Uterus (tissue), 4 donors: Measurements from ENCODE around the gene SYT9. TPM values are rescaled to one million over a fixed set of nuclear protein-coding genes. Genes with fewer than 3 reads are reported as not detected.

Experiments
- DNase-seq, 2 donors: peaks; one replicate each; pipeline ENCODE4 v3.0.0-alpha.2; 2019 to 2020
- H3K27ac ChIP-seq, 2 donors: fragments of 200-600 bp; sonication (generic); 1 replicate in 1 of 2; 2 replicates in 1 of 2; pipeline ENCODE4 v1.5.1; 2016 to 2018
- H3K27me3 ChIP-seq, 2 donors: fragments of 200-600 bp; sonication (generic); one replicate each; pipeline ENCODE4 v1.5.1; 2018 to 2019; ENCODE audit warnings: control low read depth in 1 of 2
- H3K36me3 ChIP-seq, 2 donors: fragments of 200-600 bp; sonication (generic); one replicate each; pipeline ENCODE4 v1.5.1; 2019; ENCODE audit warnings: control low read depth in 1 of 2
- H3K4me1 ChIP-seq, 2 donors: fragments of 200-600 bp; sonication (generic); one replicate each; pipeline ENCODE4 v1.5.1; 2018 to 2019; ENCODE audit warnings: control low read depth in 1 of 2
- H3K4me3 ChIP-seq, 2 donors: fragments of 200-600 bp; sonication (generic); 1 replicate in 1 of 2; 2 replicates in 1 of 2; pipeline ENCODE4 v1.5.1; 2018 to 2019; ENCODE audit warnings: mild to moderate bottlenecking in 1 of 2
- H3K9me3 ChIP-seq, 2 donors: fragments of 200-600 bp; sonication (generic); one replicate each; pipeline ENCODE4 v1.5.1; 2019; ENCODE audit warnings: control low read depth in 1 of 2
- POLR2A ChIP-seq, 2 donors: fragments of 450-650 bp; IDR thresholded peaks; one replicate each; pipeline ENCODE4 v1.6.1; 2016; ENCODE audit warnings: antibody characterized with exemption in 2 of 2, mild to moderate bottlenecking in 1 of 2, moderate library complexity in 1 of 2
- intact Hi-C: fragments of 100-400 bp; cut with DNase I; formaldehyde crosslinking; loops from one replicate; pipeline ENCODE4 v1.15.1; 2023; ENCODE audit warnings: low total_unique reads
- total RNA-seq, 4 donors: library from RNA; depleted of rRNA in 3 of 4; stranded (reverse); fragments of >200 nt in 3 of 4; gene quantifications; one replicate each; pipeline versions ENCODE4 v1.1.0 to v1.2.4, GENCODE V29; 2014 to 2023
- TF ChIP-seq, protein P1 (sequence below), 4 experiments: fragments of 200-600 bp in 2 of 4; fragments of 450-650 bp in 2 of 4; sonication (generic) in 2 of 4; IDR thresholded peaks; one replicate each; pipeline ENCODE4 v1.5.1; 2016 to 2019; ENCODE audit warnings: antibody characterized with exemption in 4 of 4, mild to moderate bottlenecking in 2 of 4, moderate library complexity in 1 of 4
- donor health status: DM: yes; HTN: yes; CAD: no.

The SYT9 gene
- total RNA-seq, 4 donors from 2014 or later = 0.29 to 5.8 (median 3.0) TPM; not detected in 1

DNA sequence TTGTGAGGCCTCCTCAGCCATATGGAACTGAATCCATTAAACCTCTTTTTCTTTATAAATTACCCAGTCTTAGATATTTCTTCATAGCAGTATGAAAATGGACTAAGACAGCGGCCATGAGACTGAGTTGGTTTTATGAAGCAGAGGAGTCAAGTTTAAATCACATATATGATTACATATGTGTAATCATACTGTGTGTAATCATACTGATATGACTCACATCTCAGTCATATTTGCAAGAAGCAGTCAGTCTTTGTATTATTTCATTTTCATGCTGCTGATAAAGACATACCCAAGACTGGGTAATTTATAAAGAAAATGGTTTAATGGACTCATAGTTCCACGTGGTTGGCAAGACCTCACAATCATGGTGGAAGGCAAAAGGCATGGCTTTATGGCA is 89.8 kb downstream of the SYT9 start:
- Histone ChIP-seq H3K9me3 (no peaks in the 10 kb centered on the region), H3K4me1 (no peaks in the 10 kb centered on the region)
- intact Hi-C loops = no loop called here

DNA sequence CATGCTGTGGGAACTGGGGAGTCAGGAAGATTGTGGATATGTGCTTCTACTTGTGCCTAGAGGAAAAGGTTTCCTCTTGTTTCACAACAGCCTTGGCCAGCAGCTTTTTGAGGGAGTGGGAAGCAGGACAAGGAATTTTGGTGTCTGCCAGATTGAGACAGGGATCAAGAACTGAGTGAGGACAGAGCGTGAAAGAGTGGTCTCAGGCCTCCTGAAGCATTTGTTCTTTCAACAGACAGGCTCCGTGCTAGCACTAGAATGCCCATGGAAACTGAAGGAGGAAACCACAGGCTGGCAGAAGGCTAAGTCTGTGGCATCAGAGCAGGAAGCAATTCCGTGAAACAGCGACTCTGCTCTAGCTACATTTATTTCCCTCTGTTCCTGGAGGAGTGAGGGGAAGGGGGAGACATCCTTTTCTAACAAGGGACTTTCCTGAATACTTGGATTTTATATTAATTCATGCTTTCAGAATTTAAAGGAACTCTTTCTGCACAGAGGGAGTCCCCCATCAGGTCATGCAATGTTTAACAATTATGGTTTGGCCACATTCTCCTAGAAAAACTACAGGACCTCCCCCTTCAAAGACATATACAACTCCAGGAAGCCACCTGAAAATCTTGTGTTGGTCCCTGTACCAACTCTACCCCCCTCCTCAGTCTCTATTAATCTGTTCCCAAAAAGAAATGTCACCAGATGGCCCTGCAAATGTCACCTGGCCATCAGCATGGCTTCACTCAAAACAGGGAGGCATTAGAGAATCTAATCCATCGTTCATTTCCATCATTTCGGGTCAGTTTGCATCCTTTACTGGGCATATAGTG is 96.1 kb downstream of the SYT9 start:
- intact Hi-C loops = no loop called here

More for the DNA sequence above, 89.8 kb downstream of the SYT9 start:
- Histone ChIP-seq H3K4me3 (no peak overlapping the region), H3K27me3 (no peaks in the 10 kb centered on the region), H3K27ac (no peak overlapping the region), H3K36me3 (no peaks in the 10 kb centered on the region)
- no peak for TF ChIP-seq POLR2A (IDR thresholded peaks at IDR 0.05)
- TF ChIP-seq, protein P1, sequence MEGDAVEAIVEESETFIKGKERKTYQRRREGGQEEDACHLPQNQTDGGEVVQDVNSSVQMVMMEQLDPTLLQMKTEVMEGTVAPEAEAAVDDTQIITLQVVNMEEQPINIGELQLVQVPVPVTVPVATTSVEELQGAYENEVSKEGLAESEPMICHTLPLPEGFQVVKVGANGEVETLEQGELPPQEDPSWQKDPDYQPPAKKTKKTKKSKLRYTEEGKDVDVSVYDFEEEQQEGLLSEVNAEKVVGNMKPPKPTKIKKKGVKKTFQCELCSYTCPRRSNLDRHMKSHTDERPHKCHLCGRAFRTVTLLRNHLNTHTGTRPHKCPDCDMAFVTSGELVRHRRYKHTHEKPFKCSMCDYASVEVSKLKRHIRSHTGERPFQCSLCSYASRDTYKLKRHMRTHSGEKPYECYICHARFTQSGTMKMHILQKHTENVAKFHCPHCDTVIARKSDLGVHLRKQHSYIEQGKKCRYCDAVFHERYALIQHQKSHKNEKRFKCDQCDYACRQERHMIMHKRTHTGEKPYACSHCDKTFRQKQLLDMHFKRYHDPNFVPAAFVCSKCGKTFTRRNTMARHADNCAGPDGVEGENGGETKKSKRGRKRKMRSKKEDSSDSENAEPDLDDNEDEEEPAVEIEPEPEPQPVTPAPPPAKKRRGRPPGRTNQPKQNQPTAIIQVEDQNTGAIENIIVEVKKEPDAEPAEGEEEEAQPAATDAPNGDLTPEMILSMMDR (IDR thresholded peaks at IDR 0.05) = no peak
- no peak for DNase-seq

DNA sequence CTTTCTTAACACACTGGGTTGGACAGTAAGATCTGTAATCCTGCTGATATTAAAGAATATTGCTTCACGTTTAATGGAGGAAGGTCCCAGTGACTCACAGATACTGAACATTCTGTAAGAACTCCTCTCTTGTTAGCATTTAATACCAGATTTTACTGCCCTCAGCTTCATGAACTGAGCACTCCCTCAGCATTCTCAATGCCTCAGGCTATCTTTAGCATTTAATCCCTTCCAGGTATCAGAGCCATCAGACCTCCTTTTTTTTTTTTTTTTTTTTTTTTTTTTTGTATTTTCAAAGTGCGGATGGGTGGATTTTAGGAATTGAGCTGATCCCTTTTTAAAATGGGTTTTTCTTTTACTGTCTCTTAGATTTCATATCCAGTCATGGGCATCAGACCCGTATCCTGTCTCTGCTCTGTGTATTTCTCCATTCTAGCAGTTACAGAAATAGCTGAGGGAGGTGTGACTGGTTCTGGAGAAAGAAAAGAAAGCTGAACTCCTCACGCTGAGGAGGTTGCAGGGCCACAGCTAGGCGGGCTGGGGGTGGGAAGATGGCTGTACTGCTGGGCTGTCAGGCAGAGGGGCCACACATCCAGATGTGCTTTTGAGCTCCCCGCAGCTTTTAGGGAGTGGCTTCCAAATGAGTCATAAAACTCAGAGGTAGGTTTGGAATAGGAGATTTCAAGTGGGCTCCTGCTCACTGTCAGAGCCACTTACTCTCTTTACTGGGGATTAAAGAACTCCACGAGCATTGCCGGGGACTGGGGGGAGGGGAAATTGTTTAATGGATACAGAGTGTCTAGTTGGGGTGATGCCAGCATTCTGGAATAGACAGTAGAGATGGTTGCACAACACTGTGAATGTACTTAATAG is 97.0 kb downstream of the SYT9 start:
- peak in 1 of 2 donors; percentile 27 for DNase-seq
- Histone ChIP-seq H3K27me3 (no peaks in the 10 kb centered on the region), H3K4me1 (no peaks in the 10 kb centered on the region), H3K9me3 (no peaks in the 10 kb centered on the region), H3K27ac (peak overlapping the region in 1 of 2 donors; percentile 53), H3K4me3 (no peak overlapping the region), H3K36me3 (no peaks in the 10 kb centered on the region)
- intact Hi-C loops = no loop called here
- no peak for TF ChIP-seq POLR2A (IDR thresholded peaks at IDR 0.05)
- TF ChIP-seq, protein P1 (IDR thresholded peaks at IDR 0.05) = no peak

More for the DNA sequence above, 96.1 kb downstream of the SYT9 start:
- Histone ChIP-seq H3K27ac (no peak overlapping the region), H3K4me3 (no peak overlapping the region), H3K36me3 (no peaks in the 10 kb centered on the region), H3K9me3 (no peaks in the 10 kb centered on the region), H3K27me3 (no peaks in the 10 kb centered on the region), H3K4me1 (no peaks in the 10 kb centered on the region)
- TF ChIP-seq POLR2A (IDR thresholded peaks at IDR 0.05) = no peak
- TF ChIP-seq, protein P1 (IDR thresholded peaks at IDR 0.05) = no peak
- no peak for DNase-seq

DNA sequence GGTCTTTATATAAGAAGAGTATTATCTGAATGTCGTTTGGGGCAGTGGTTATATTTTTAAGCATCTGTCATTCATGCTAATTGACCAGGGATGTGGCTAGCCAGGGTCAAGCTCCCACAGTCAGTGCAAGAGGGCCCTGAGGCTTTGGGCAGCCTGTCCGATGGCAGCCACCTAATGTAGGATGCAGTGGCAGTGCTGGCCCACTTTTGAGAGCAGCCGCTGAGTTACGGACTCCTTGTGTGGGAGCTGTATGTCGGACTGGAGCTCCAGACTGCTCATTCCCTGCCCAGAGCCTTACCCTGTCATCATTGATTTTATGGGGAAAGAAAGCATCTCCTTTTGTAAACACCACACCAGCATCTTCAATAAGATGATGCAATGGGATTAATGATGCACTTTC is 99.5 kb downstream of the SYT9 start:
- DNase-seq = no peak
- TF ChIP-seq POLR2A (IDR thresholded peaks at IDR 0.05) = no peak
- TF ChIP-seq, protein P1 (IDR thresholded peaks at IDR 0.05) = no peak
- Histone ChIP-seq H3K4me1 (no peaks in the 10 kb centered on the region), H3K27me3 (no peaks in the 10 kb centered on the region), H3K4me3 (no peak overlapping the region), H3K27ac (no peak overlapping the region), H3K9me3 (no peaks in the 10 kb centered on the region), H3K36me3 (no peaks in the 10 kb centered on the region)
- intact Hi-C loops = no loop called here

DNA sequence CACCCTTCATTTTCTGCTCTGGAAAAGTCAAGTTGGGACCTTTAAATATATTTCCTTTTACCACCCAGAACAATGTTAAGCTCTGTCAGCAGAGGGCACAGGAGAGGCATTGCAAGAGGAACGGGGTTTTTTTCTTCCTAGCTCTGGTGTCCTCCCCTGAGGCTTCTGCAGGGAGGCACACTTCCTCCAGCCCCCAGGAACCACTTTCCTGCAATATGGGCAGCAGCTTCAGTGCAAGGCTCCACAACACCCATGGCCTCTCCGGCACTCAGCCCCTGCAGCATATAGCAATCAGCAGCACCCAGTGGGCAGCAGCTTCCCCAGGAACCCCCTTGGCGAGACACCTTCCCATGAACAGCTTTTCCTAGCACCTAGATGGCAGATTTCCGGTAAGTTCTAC is 101.4 kb downstream of the SYT9 start:
- no peaks in the 10 kb centered on the region for H3K4me1 ChIP-seq
- intact Hi-C loops = no loop called here
- H3K27ac ChIP-seq = no peak overlapping the region
- no peaks in the 10 kb centered on the region for H3K36me3 ChIP-seq
- H3K27me3 ChIP-seq = no peaks in the 10 kb centered on the region
- no peak for DNase-seq
- no peak overlapping the region for H3K4me3 ChIP-seq
- H3K9me3 ChIP-seq = no peaks in the 10 kb centered on the region
- TF ChIP-seq, protein P1 (IDR thresholded peaks at IDR 0.05) = no peak
- TF ChIP-seq POLR2A (IDR thresholded peaks at IDR 0.05) = no peak
